Stimulated activated CD8-positive, alpha-beta memory T cell treated with anti-CD3 and anti-CD28 coated beads, Interleukin-15, amount 100 ng/mL, for 48 hours (primary cell): ENCODE data around the gene MYO7A.

ENCODE experiments used
- DNase-seq, 2 donors: peaks; one replicate each; pipeline ENCODE4 v3.0.0-alpha.2; 2020; ENCODE audit warnings: low read depth in 2 of 2

MYO7A gene

GRCh38 chr11:77127235-77127911 is 673 bp upstream of the MYO7A start:
- DNase-seq, result peak in 1 of 2 donors; percentile 15

- no peak for DNase-seq
Observed at GRCh38 chr11:77129069-77129841, 1.2 kb downstream of the MYO7A start.

- no peak for DNase-seq
Observed at GRCh38 chr11:77129842-77130756, 2.1 kb downstream of the MYO7A start.

GRCh38 chr11:77130763-77131513 is 2.9 kb downstream of the MYO7A start:
- no peak for DNase-seq

GRCh38 chr11:77131560-77131959 is 3.5 kb downstream of the MYO7A start:
- no peak for DNase-seq

GRCh38 chr11:77135069-77135468 is 7.0 kb downstream of the MYO7A start:
- no peak for DNase-seq

GRCh38 chr11:77136074-77136473 is 8.0 kb downstream of the MYO7A start:
- no peak for DNase-seq

GRCh38 chr11:77136784-77137420 is 8.9 kb downstream of the MYO7A start:
- DNase-seq, result no peak

- no peak for DNase-seq
Observed at GRCh38 chr11:77137421-77137820, 9.4 kb downstream of the MYO7A start.

GRCh38 chr11:77138106-77138649 is 10.1 kb downstream of the MYO7A start:
- DNase-seq, result no peak

- DNase-seq, result no peak
Observed at GRCh38 chr11:77139201-77139600, 11.2 kb downstream of the MYO7A start.

- DNase-seq, result no peak
Observed at GRCh38 chr11:77140231-77140851, 12.3 kb downstream of the MYO7A start.

- no peak for DNase-seq
Observed at GRCh38 chr11:77141034-77141433, 13.0 kb downstream of the MYO7A start.

GRCh38 chr11:77141475-77141874 is 13.4 kb downstream of the MYO7A start:
- DNase-seq, result no peak

- peak in 1 of 2 donors; percentile 22 for DNase-seq
Observed at GRCh38 chr11:77142091-77142975, 14.3 kb downstream of the MYO7A start.

GRCh38 chr11:77143405-77144020 is 15.5 kb downstream of the MYO7A start:
- no peak for DNase-seq

GRCh38 chr11:77144196-77144856 is 16.3 kb downstream of the MYO7A start:
- no peak for DNase-seq

GRCh38 chr11:77144857-77145428 is 16.9 kb downstream of the MYO7A start:
- DNase-seq, result no peak
